HCT116 (cell line): Measurements from ENCODE around the gene RALGPS1. TPM values are rescaled to one million over a fixed set of nuclear protein-coding genes. Genes with fewer than 3 reads are reported as not detected.

ENCODE experiments used
- ATAC-seq: fragments of 200-7000 bp; cut with Tn5 transposase; 2 replicates; pipeline ENCODE4 v1.9.1; 2020; ENCODE audit warnings: mild to moderate bottlenecking, moderate library complexity
- Bru-seq: library from RNA; stranded (reverse); fragments of 400-500 nt; gene quantifications from one replicate; lab custom pipeline; 2021; lab: Mats Ljungman, UMichigan
- BruChase-seq, 2 experiments: library from RNA; stranded (reverse); fragments of 400-500 nt; gene quantifications; one replicate each; lab custom pipeline; 2021; lab: Mats Ljungman, UMichigan
- BruUV-seq: library from RNA; stranded (reverse); fragments of 400-500 nt; replicated peaks from 2 replicates; lab custom pipeline; 2021; lab: Mats Ljungman, UMichigan
- CTCF ChIA-PET: fragments of 300-600 bp; sonication (Branson Sonifier 250); formaldehyde crosslinking; loops from one replicate; lab custom pipeline; 2021; ENCODE audit warnings: antibody characterized with exemption; lab: Charles Lee
- POLR2A ChIA-PET: fragments of 300-600, 350-600 bp; sonication (Branson Sonifier 250); formaldehyde crosslinking; loops from one replicate; lab custom pipeline; 2021; ENCODE audit warnings: antibody characterized with exemption; lab: Charles Lee
- RAD21 ChIA-PET, 2 experiments: fragments of 300-600 bp; sonication (Branson Sonifier 250); formaldehyde crosslinking; loops; one replicate each; lab custom pipeline; 2023; ENCODE audit warnings: low total read pairs in 2 of 2; ENCODE audit not compliant: uncharacterized antibody in 2 of 2, unreplicated experiment in 2 of 2, low non-redundant PET in 1 of 2; lab: Charles Lee
- DNase-seq: peaks from one replicate; pipeline ENCODE4 v3.0.0-alpha.2; 2010; ENCODE audit warnings: low read depth, low spot score
- H2AFZ ChIP-seq: fragments of 200-600 bp; shearing (Covaris generic), sonication (generic); 2 replicates; pipeline ENCODE4 v1.6.1; 2017; ENCODE audit warnings: low read depth, mixed run types, mixed read lengths, antibody characterized with exemption, low read length; ENCODE audit not compliant: poor library complexity, severe bottlenecking
- H3K27ac ChIP-seq: 2 replicates; pipeline ENCODE4 v1.5.1; 2012; ENCODE audit warnings: low read depth, low read length
- H3K27me3 ChIP-seq: fragments of 200-600 bp; sonication (generic); 2 replicates; pipeline ENCODE4 v1.6.1; 2016; ENCODE audit warnings: mixed run types, low read length, mixed read lengths; ENCODE audit not compliant: insufficient read depth
- H3K36me3 ChIP-seq, 2 experiments: fragments of 200-500 bp in 1 of 2; fragments of 200-600 bp in 1 of 2; sonication (Bioruptor generic) in 1 of 2; sonication (generic) in 1 of 2; 2 replicates each; pipeline versions ENCODE4 v1.5.1 to v1.6.1; 2014 to 2016; ENCODE audit warnings: low read length in 2 of 2, inconsistent platforms in 1 of 2, mixed read lengths in 1 of 2, mixed run types in 1 of 2; ENCODE audit not compliant: insufficient read depth in 2 of 2, control insufficient read depth in 1 of 2
- H3K4me1 ChIP-seq, 2 experiments: fragments of 200-600 bp in 1 of 2; sonication (generic) in 1 of 2; 2 replicates each; pipeline versions ENCODE4 v1.5.1 to v1.6.1; 2012 to 2017; ENCODE audit warnings: low read length in 2 of 2, inconsistent platforms in 1 of 2, mild to moderate bottlenecking in 1 of 2, mixed read lengths in 1 of 2, mixed run types in 1 of 2, moderate library complexity in 1 of 2; ENCODE audit not compliant: insufficient read depth in 2 of 2, control insufficient read depth in 1 of 2
- H3K4me2 ChIP-seq: fragments of 200-600 bp; sonication (generic); 2 replicates; pipeline ENCODE4 v1.6.1; 2017; ENCODE audit warnings: mixed run types, low read length, mixed read lengths
- H3K4me3 ChIP-seq, 2 experiments: fragments of 200-600 bp in 1 of 2; sonication (generic) in 1 of 2; replicated peaks in 1 of 2; 2 replicates each; pipeline ENCODE4 v1.5.1; 2011 to 2016; ENCODE audit warnings: low read length in 2 of 2, control low read depth in 1 of 2, low read depth in 1 of 2, mild to moderate bottlenecking in 1 of 2, mixed read lengths in 1 of 2, mixed run types in 1 of 2
- H3K79me2 ChIP-seq: fragments of 200-600 bp; sonication (generic); 2 replicates; pipeline ENCODE4 v1.6.1; 2017; ENCODE audit warnings: mild to moderate bottlenecking, mixed run types, low read length, moderate library complexity, mixed read lengths; ENCODE audit not compliant: insufficient read depth
- H3K9ac ChIP-seq: fragments of 200-600 bp; sonication (generic); 2 replicates; pipeline ENCODE4 v1.6.1; 2016; ENCODE audit warnings: low read length, mixed read lengths
- H3K9me2 ChIP-seq: fragments of 200-600 bp; sonication (generic), shearing (Covaris generic); 2 replicates; pipeline ENCODE4 v1.6.1; 2017; ENCODE audit warnings: mixed run types, mild to moderate bottlenecking, moderate library complexity; ENCODE audit not compliant: insufficient read depth
- H3K9me3 ChIP-seq, 2 experiments: fragments of 200-500 bp in 1 of 2; fragments of 200-600 bp in 1 of 2; sonication (Bioruptor generic) in 1 of 2; sonication (generic) in 1 of 2; 2 replicates each; pipeline ENCODE4 v1.6.1; 2014 to 2017; ENCODE audit warnings: low read length in 2 of 2, mixed read lengths in 2 of 2, inconsistent platforms in 1 of 2, low read depth in 1 of 2, mild to moderate bottlenecking in 1 of 2, mixed run types in 1 of 2, moderate library complexity in 1 of 2; ENCODE audit not compliant: control insufficient read depth in 1 of 2, insufficient read depth in 1 of 2
- H4K20me1 ChIP-seq: fragments of 200-600 bp; sonication (generic), shearing (Covaris generic); 2 replicates; pipeline ENCODE4 v1.6.1; 2017; ENCODE audit warnings: mixed run types, mild to moderate bottlenecking, moderate library complexity; ENCODE audit not compliant: insufficient read depth
- CBX3 ChIP-seq: IDR thresholded peaks from 2 replicates; pipeline ENCODE4 v1.6.1; 2012; ENCODE audit warnings: low read depth
- ELF1 ChIP-seq: IDR thresholded peaks from 2 replicates; pipeline ENCODE4 v1.6.1; 2012; ENCODE audit warnings: low read depth, borderline replicate concordance
- EZH2 ChIP-seq: fragments of 200-600 bp; sonication (generic); IDR thresholded peaks from 2 replicates; pipeline ENCODE4 v1.6.1; 2017; ENCODE audit warnings: antibody characterized with exemption, mixed run types
- FOSL1 ChIP-seq: IDR thresholded peaks from 2 replicates; pipeline ENCODE4 v1.6.1; 2012; ENCODE audit warnings: low read depth
- JUND ChIP-seq: IDR thresholded peaks from 2 replicates; pipeline ENCODE4 v1.6.1; 2012
- POLR2AphosphoS5 ChIP-seq: IDR thresholded peaks from 2 replicates; pipeline ENCODE4 v1.6.1; 2011; ENCODE audit warnings: mild to moderate bottlenecking, low read depth, low read length, moderate library complexity
- RAD21 ChIP-seq: IDR thresholded peaks from 2 replicates; pipeline ENCODE4 v1.6.1; 2012; ENCODE audit warnings: low read depth, mild to moderate bottlenecking
- SP1 ChIP-seq: IDR thresholded peaks from 2 replicates; pipeline ENCODE4 v1.6.1; 2012; ENCODE audit warnings: low read depth
- YY1 ChIP-seq: IDR thresholded peaks from 2 replicates; pipeline ENCODE4 v1.6.1; 2011; ENCODE audit warnings: low read length, low read depth, moderate library complexity, mild to moderate bottlenecking; ENCODE audit not compliant: insufficient replicate concordance; ENCODE audit errors: extremely low read depth
- ZBTB33 ChIP-seq: IDR thresholded peaks from 2 replicates; pipeline ENCODE4 v1.6.1; 2011; ENCODE audit warnings: mild to moderate bottlenecking, low read length, moderate library complexity; ENCODE audit not compliant: insufficient replicate concordance; ENCODE audit errors: extremely low read depth
- ZFX ChIP-seq: fragments of 450-650 bp; IDR thresholded peaks from 2 replicates; pipeline ENCODE4 v1.6.1; 2017
- ZNF274 ChIP-seq: fragments of 200-500 bp; sonication (Bioruptor generic); IDR thresholded peaks from 2 replicates; pipeline ENCODE4 v1.6.1; 2014; ENCODE audit warnings: mild to moderate bottlenecking, low read depth, low read length, inconsistent platforms
- intact Hi-C: fragments of 100-400 bp; cut with micrococcal nuclease; formaldehyde crosslinking; loops from 2 replicates; pipeline ENCODE4 v1.10.0; 2022
- long read RNA-seq: library from polyadenylated mRNA; unstranded; transcript quantifications from one replicate; pipeline ENCODE4 v2.0.0, GENCODE V29; 2021; ENCODE audit not compliant: unreplicated experiment
- polyA plus RNA-seq: library from polyadenylated mRNA; unstranded; fragments of >200 nt; gene quantifications from 2 replicates; pipeline ENCODE4 v1.2.1, GENCODE V29; 2012; ENCODE audit warnings: missing spikeins
- total RNA-seq: library from RNA; stranded (reverse); gene quantifications from one replicate; pipeline ENCODE4 v1.2.1, GENCODE V29; 2021; ENCODE audit not compliant: unreplicated experiment
- TF ChIP-seq, protein P1 (sequence below): IDR thresholded peaks from 2 replicates; pipeline ENCODE4 v1.6.1; 2012

RALGPS1 gene, protein sequence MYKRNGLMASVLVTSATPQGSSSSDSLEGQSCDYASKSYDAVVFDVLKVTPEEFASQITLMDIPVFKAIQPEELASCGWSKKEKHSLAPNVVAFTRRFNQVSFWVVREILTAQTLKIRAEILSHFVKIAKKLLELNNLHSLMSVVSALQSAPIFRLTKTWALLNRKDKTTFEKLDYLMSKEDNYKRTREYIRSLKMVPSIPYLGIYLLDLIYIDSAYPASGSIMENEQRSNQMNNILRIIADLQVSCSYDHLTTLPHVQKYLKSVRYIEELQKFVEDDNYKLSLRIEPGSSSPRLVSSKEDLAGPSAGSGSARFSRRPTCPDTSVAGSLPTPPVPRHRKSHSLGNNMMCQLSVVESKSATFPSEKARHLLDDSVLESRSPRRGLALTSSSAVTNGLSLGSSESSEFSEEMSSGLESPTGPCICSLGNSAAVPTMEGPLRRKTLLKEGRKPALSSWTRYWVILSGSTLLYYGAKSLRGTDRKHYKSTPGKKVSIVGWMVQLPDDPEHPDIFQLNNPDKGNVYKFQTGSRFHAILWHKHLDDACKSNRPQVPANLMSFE
- total RNA-seq, result 7.6 TPM
- polyA plus RNA-seq, result 4.2 and 7.3 TPM in 2 replicates
- percentile 51 among the genes with signal in this experiment for Bru-seq, nascent RNA
- percentile 46 among the genes with signal in this experiment for BruChase-seq, experiment 1, labeled RNA remaining after a 6-hour chase
- percentile 52 among the genes with signal in this experiment for BruChase-seq, experiment 2, labeled RNA remaining after a 2-hour chase
- long read RNA-seq, partial matches to known transcripts, result 0 of 7 reads
- long read RNA-seq, other reads (novel, unspliced or antisense), result 7 of 7 reads

DNA sequence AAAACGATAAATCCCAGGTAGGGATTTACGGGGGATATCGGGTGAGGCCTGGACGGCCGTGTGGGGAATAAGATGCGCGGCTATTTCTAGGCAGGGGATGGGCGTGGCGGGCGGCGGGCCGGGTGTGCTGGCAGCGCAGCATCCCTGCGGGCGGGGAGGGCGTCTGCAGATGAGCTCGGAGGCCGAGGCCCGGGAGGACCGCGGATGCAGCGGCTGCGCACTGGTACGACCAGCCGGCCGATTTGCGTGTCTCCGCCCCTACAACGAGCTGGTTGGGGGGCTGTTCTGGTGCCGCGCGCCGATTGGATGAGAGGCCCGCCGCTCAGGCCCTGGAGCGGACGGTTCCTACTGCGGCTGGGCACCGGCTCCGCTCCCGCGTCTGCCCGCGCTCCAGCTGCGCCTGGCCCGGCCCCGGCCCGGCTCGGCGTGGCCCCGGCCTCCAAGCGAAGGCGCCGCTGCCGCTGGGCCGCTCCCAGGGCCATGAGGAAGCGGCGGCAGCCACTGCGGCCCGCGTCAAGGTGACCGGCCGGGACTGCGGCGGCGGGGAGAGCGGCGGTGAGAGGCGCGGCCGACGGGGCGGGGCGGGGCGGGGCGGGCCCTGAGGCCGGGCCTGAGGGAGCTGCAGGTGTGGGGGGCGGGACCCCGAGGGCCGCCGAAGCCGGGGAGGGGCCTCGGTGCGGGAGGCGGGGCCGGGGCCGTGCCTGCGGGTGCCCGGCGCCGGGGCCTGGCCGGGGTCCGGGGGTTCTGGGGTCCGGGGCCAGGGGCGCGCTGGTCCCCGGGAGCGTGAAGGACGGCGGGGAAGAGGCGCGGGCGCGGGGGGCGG lies at the start of gene RALGPS1:
Gene RALGPS1, plus strand, starts transcription at position 325 of the 823 bp plus-strand sequence. CDS start 47,508 bp downstream, outside the sequence.
- Histone ChIP-seq H3K4me2 (peak within 1 kb of the TSS; percentile 76), H3K79me2 (no peaks in the 10 kb centered on the region), H3K9ac (peak within 1 kb of the TSS; percentile 41), H3K4me1 (peaks cover 2 to 23% of the 10 kb centered on the region in 2 experiments; a peak in 3 of 4 replicates), H2AFZ (peak within 1 kb of the TSS; percentile 52), H3K9me3 (no peaks in the 10 kb centered on the region), H3K27ac (peak within 1 kb of the TSS; percentile 60; the same call in 1 of the 2 replicates), H3K4me3 (peak within 1 kb of the TSS; percentile 49 to 53), H3K27me3 (no peaks in the 10 kb centered on the region), H3K9me2 (no peaks in the 10 kb centered on the region), H3K36me3 (no peaks in the 10 kb centered on the region), H4K20me1 (no peaks in the 10 kb centered on the region)
- ChIA-PET CTCF (interaction anchor here (0.9 to 1.4 kb wide), 5 partner anchors 9 to 28 kb away, joined by 3 to 4 read pairs (median 3); no protein-coding TSS in a partner anchor), RAD21 (interaction anchor here in 1 of 2 experiments (0.6 kb wide), 1 partner anchor 252 kb away, joined by 5 read pairs; no protein-coding TSS in a partner anchor), POLR2A (no interaction called here)
- no peak for TF ChIP-seq EZH2
- peak; percentile 87 for TF ChIP-seq SP1
- peak; percentile 37 for TF ChIP-seq ZFX
- ATAC-seq, result peak; percentile 97
- intact Hi-C loops, result no loop called here
- DNase-seq, result peak; percentile 91
- BruUV-seq, result no TSS peak

DNA sequence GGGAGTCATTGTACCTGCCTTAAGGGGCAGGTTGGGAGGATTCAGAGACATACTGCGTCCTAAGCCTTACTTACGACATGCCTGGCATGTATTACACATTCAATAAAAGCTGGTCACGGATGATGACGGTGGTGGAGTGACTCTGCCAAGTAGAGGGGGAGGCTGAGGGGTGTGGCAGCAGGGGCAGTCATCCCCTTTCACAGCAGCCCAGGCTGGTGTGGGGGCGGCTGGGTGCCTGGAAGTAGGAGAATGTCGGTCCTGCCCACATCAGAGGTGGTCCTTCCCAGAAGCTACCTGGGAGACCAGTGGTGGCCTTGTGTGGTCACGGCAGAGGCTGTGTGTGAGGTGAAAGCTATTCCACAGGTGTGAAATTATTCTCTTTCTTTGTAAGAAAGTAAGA lies 45.2 kb upstream of the RALGPS1 start:
- no peak overlapping the region for H2AFZ ChIP-seq
- no peaks in the 10 kb centered on the region for H3K9me3 ChIP-seq
- H3K36me3 ChIP-seq, result 0 out of 4 replicates have a peak, but pooled peaks cover 2 to 3% of the 10 kb centered on the region in 2 experiments
- H3K4me3 ChIP-seq, result no peak overlapping the region
- H3K9ac ChIP-seq, result no peak overlapping the region
- H3K4me1 ChIP-seq, result 0 out of 4 replicates have a peak, but pooled peaks cover 0 to 5% of the 10 kb centered on the region in 2 experiments
- CTCF ChIA-PET, result interaction anchor here (1.7 kb wide), 1 partner anchor 10 kb away, joined by 6 read pairs; the partner anchor contains the start of gene ZBTB34
- H3K79me2 ChIP-seq, result peaks cover 38% of the 10 kb centered on the region
- intact Hi-C loops, result no loop called here
- ATAC-seq (no peak), DNase-seq (no peak)
- H3K27ac ChIP-seq, result no peak overlapping the region
- no peak overlapping the region for H3K4me2 ChIP-seq
- H4K20me1 ChIP-seq, result no peaks in the 10 kb centered on the region
- BruUV-seq, result no TSS peak
- H3K9me2 ChIP-seq, result no peaks in the 10 kb centered on the region
- H3K27me3 ChIP-seq, result no peaks in the 10 kb centered on the region
- RAD21 ChIA-PET, result no interaction called here
- POLR2A ChIA-PET, result no interaction called here
- TF ChIP-seq ZBTB33 (no peak), CBX3 (no peak), RAD21 (no peak), POLR2AphosphoS5 (no peak), YY1 (no peak), ZFX (no peak), JUND (no peak), SP1 (no peak), EZH2 (no peak), FOSL1 (no peak), ZNF274 (no peak), ELF1 (no peak)
- TF ChIP-seq, protein P1, sequence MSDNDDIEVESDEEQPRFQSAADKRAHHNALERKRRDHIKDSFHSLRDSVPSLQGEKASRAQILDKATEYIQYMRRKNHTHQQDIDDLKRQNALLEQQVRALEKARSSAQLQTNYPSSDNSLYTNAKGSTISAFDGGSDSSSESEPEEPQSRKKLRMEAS, result no peak
